ENCODE data around the gene ADAMTS10.
"Not testable (repeated sequence)": the region's sequence is repeated elsewhere in the genome, so short reads cannot be mapped to it uniquely, and the experiment has no call there.

The ADAMTS10 gene

DNA sequence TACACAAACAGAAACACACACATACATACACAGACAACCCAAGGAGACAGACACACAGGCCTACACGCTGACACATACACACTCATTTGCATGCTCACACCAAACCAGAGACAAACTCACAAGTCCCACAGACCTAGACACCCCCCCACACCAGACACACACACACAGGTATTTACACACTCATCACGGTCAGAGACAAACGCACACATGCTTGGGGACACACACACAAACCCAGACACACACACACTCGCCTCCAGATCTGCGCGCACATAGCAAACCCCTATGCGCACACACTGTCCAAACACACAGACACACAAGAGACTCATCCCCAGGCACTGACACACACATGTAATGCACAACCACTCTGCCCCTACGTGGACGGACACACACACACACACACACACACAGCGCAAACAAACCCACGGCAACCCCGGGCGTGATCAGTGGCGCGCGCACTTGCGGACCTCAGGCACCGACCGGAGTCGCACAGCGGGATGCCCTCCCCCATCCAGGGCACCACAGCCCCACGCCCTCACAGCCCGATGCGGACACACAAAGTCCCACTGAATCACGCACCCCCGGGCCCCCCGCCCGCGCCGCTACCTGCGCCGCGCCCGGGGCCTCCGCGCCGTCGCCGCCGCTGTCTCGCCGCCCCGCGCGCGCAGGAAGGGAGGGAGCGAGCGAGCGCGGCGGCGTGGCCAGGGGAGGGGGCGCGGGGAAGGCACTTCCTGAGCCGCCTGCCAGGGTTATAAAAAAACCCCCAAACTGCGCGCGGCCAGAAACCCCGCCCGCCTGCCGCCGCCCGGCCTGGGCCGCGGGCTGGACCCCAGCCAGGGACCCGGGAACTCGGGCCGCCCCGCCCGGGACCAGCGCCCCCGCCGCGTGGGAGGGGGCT is at the start of gene ADAMTS10:
TSS of gene ADAMTS10 (minus strand) at position 675 of the 895 bp plus-strand sequence. CDS start 5,005 bp downstream, outside the sequence.
- DNase-seq: peak; percentile 39

- no peak for DNase-seq
Measured at GRCh38 chr19:8659905-8660304, 49.4 kb upstream of the ADAMTS10 start.

DNA sequence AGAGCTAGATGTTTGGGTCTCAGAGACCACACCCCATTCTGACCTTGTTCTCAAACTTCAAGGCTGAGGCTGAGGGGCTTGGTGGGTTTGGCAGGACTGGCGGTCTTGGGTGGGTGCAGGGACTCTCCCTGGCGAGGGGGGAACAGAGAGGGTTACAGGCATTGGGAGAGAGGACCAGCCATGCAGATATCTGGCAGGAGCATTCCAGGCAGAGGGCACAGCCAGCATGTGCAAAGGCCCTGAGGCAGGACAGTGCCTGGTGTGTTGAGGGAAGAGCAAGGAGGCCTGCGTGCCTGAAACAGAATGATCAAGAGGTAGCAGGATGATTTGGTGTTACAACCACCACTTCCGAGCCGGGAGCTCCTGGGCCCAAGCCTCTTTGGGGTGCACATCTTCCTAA is 47.4 kb upstream of the ADAMTS10 start:
- DNase-seq: no peak

GRCh38 chr19:8655340-8655709 is 44.8 kb upstream of the ADAMTS10 start:
- DNase-seq: peak; percentile 44

DNA sequence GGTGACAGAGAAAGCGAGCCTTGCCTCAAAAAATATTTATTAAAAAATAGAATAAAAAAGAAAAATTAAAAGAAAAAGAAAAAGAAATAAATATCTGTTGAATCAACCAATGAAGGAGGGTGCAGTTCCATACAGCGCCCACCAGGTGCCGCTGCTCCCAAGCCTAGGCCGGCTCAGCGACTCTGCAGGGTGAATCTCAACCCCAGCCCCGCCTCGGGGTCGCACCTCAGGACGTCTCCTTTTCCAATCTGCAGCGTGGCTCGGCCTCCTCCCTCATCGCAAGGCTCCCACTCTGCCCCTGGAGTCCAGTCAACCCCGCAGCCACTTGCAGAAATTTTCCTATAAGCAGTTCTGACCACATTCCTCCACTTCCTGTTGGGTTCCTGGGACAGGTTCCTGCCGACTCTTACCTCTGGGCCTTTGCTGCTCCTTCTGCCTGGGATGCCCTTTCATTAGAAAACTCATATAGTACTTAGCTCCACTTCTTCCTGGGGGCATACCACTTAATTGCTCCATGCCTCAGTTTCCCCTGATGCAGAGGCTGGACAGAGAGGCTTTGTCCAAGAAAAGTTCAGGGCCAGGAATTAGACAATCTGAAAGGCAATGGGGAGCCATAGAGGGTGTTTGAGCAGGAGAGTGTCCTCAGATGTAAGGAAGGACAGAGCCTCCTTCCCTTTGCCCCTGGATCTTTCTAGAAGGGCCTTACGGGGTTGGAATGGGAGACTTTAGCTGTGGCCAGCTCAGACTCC is 44.2 kb upstream of the ADAMTS10 start:
- DNase-seq: peak; percentile 78

DNA sequence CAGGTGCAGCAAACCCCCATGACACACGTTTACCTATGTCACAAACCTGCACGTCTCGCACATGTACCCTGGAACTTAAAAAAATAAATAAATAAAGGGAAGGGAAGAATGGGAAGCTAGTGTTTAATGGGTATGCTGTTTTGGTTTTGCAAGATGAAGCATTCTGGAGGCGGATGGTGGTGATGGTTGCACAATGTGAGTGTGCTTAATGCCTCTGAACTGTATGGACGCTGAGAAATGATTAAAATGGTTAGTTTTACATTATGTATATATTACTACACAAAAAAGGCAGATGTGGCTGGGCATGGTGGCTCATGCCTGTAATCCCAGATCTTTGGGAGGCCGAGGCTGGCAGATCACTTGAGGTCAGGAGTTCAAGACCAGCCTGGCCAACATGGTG is 37.7 kb upstream of the ADAMTS10 start:
- DNase-seq: no peak

- no peak for DNase-seq
Measured at GRCh38 chr19:8643860-8644653, 33.5 kb upstream of the ADAMTS10 start.

DNA sequence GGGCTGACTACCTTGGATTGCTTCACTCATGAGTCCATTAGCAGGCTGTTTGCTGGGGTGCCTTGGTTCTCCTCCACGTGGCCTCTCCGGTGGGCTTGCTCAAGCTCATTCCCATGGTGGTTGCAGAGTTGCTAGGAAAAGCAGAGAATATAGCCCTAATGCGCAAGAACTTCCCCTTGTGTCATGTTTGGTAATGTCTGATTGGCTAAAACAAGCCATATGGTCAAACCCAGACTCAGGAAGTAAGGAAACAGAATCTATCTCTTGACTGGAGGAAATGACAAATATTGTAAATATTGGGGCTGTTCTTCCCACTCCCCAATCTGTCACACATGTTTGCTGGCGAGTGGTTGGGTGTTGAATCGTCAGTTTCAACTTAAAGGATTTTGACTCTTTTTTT is 32.0 kb upstream of the ADAMTS10 start:
- DNase-seq: no peak

DNA sequence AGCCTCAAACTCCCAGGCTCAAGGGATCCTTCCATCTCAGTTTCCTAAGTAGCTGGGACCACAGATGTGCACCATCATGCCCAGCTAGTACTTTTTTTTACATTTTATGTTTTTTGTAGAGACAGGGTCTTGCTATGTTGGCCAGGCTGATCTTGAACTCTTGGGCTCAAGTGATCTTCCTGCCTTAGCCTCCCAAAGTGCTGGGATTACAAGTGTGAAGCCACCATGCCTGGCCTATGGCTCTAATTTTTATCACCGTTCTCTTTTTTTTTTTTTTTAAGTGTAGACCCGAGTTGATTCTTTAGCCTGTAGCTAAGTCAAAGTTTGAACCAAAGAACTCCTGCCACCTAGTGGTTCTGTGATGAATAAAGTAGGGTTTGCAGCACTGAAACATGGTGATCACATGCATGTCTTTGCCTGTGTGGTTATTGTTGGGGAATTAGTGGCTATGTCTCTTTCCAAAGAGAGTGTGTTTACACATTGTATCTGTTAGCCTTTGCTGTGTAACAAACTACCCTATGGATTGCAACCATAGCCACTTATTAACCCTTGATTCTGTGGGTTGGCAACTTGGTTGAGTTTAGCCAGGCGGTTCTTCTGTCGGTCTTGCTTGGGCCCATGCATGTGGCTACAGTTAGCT is 31.5 kb upstream of the ADAMTS10 start:
- DNase-seq: no peak

DNA sequence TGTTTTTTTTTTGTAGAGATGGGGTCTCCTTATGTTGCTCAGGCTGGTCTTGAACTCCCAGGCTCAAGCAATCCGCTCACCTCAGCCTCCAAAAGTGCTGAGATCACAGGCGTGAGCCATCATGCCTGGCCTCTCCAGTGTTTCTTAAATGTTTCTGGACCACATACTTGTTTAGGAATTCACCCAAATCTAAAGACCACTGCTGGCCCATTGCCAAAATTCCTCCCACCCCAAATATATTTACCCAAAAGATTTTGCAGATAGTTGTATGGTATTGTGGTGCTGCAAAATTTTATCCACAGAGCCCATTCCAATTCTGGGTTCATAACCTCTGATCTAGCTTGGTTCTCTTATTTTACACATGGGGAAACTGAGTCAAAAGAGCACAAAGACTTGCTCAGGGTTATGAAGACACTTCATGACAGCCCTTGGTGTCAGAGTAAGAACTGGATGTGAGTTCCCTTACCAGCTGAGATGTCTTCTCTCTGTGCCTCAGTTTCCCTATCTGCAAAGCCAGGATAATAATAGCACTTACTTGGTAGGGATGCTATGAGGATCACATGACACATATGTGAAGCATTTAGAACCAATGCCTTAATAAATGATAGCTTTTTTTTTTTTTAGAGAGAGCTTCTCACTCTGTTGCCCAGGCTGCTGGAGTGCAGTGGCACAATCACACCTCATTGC is 30.8 kb upstream of the ADAMTS10 start:
- no peak for DNase-seq

- DNase-seq: no peak
Measured at GRCh38 chr19:8640402-8641004, 30.0 kb upstream of the ADAMTS10 start.

DNA sequence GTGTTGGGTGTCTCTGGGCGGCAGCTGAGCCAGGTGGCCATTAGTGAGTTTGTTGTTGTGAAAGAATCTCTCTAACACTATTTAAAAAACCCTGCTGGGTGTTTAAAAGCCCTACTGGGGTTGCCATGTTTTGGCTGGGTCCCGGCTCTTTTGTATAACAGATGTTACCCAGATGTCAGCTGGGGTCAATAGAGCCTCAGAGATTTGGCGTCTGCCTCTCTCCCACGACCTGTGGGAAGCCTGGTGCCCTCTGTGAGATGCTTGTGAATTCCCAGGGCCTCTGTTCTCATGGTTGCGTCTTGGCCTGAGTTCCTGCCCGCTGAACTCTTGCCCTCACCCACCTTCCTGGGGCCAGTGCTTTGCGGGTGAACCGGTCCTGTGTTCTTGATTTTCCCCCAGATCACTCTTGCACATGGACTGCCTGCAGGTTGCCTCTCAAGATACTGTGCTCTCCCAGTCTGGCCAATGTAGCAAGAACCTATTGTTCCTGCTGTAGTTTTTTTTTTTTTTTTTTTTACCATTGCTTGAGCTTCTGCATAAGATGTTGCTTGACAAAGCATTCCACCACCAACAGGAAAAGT is 29.4 kb upstream of the ADAMTS10 start:
- no peak for DNase-seq

GRCh38 chr19:8638078-8638619 is 27.6 kb upstream of the ADAMTS10 start:
- DNase-seq: peak; percentile 21

GRCh38 chr19:8637070-8637469 is 26.6 kb upstream of the ADAMTS10 start:
- DNase-seq: not testable (repeated sequence)

DNA sequence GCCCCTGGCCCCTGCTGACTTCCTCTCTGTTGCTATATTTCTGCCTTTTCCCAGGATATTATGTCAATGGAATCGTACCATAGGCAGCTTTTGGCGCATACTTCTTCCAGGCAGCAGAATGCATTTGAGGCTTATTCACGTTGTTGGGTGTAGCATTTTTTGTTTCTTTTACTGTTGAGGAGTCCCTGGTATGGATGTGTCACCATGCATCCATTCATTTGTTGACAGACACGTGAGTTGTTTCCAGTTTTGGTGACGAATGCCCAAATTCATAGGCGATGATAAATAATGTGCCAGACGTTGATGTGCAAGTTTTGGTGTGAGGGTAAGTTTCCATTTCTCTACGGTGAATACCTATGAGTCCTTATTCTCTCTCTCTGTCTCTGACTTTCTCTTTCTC is 24.9 kb upstream of the ADAMTS10 start:
- DNase-seq: no peak

- DNase-seq: no peak
Measured at GRCh38 chr19:8631425-8631819, 20.9 kb upstream of the ADAMTS10 start.

DNA sequence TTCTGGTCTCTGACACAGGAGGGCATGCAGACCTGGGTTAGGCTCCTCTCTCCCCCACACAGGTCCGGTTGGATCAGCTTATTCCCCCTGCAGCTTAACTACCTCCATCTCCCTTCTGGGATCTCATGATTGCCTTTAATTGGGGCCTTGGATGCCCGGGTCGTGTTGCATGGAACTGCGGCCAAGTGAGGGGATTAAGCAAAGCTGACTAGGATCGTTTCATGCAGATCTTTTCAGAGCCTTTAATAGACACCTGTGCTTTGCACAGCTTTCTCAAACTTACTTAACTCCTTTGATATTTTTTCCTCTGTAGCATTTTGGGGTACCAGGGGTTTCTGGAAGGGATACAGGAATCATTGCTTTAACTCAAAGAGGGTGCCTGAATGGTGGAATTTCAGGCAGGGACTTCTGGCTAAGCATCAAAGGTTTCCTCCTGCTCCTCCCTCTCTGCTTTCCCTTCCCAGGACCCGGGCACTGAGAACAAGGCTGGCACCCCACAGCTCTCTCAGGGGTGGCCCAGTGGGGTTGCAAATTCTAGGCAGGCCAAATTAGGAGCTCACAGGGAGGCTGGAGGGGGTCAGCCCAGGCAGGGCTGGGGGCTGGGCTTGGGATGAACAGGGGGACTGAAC is 20.4 kb upstream of the ADAMTS10 start:
- DNase-seq: no peak

GRCh38 chr19:8629996-8630683 is 19.6 kb upstream of the ADAMTS10 start, which contains the start of gene NFILZ:
Gene NFILZ (plus strand): TSS chr19:8630633. CDS start chr19:8676766, 46,133 bp downstream.
- no peak for DNase-seq

- DNase-seq: no peak
Measured at GRCh38 chr19:8629184-8629583, 18.7 kb upstream of the ADAMTS10 start.

DNA sequence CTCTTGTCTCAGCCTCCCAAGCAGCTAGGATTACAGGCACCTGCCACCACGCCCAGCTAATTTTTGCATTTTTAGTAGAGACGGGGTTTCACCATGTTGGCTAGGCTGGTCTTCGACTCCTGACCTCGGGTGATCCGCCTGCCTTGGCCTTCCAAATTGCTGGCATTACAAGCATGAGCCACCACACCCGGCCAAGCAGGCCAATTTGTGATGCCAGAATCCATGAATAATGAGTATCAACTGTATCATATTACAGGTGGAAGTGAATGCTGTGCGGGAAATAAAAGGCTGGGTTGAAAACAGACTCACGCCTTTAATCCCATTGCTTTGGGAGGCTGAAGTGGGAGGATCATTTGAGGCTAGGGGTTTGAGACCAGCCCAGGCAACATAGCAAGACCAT is 16.3 kb upstream of the ADAMTS10 start:
- no peak for DNase-seq
